ENCODE results near the gene PERM1. TPM values are rescaled to one million over a fixed set of nuclear protein-coding genes. Genes with fewer than 3 reads are reported as not detected.

The PERM1 gene
- polyA plus RNA-seq, 1 donor (not counting 4 experiments of a cell fraction or from before 2014, with no cell fraction given): not detected

DNA sequence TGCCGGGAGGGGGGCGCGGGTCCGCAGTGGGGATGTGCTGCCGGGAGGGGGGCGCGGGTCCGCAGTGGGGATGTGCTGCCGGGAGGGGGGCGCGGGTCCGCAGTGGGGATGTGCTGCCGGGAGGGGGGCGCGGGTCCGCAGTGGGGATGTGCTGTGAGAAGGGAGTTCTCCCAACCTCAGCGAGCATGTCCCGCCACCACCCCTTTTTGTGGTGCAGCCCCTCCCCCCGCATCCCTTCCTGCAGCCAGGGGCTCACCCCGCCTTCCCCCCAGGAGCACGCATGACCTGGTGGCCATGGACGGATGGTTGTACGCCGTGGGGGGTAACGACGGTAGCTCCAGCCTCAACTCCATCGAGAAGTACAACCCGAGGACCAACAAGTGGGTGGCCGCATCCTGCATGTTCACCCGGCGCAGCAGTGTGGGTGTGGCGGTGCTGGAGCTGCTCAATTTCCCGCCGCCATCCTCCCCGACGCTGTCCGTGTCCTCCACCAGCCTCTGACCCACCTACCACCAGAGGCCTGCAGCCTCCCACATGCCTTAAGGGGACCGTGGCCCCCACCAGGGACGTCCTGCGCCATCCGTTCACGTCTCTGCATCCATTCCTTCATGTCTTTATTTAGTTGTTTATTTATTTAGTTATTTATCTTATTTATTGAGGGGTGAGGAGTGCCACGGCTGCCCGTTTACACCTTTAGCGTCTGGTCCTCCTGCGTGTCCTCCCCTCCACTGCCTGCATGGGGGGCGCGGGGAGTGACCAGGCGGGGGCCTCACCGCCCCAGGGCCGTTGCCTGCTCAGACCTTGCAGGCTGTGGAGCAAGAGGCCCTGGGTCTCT lies 17.0 kb downstream of the PERM1 start:
- dilution Hi-C loops (cut with MboI; ENCODE audit: extremely low pct_ligation_motif_present, low sequenced_read_pairs): no loop called here
- H3K36me3 ChIP-seq (ENCODE audit: control insufficient read depth in 2 of 2, extremely low read depth in 1 of 2, insufficient read depth in 2 of 2, low read length in 2 of 2): peaks cover 0 to 5% of the 10 kb centered on the region in 2 experiments
- no peak overlapping the region for H3K9ac ChIP-seq (ENCODE audit: control insufficient read depth, extremely low read depth, insufficient read depth, low read length)
- no peaks in the 10 kb centered on the region for H3K9me1 ChIP-seq (ENCODE audit: control insufficient read depth, extremely low read depth, insufficient read depth, low read length)
- DNase-seq (ENCODE audit: low read depth, low spot score) (no peak), FAIRE-seq (no peak)
- no peaks in the 10 kb centered on the region for H3K79me2 ChIP-seq (ENCODE audit: control insufficient read depth, insufficient read depth, low read length)
- no peaks in the 10 kb centered on the region for H3K9me3 ChIP-seq (ENCODE audit: control insufficient read depth, low read depth, low read length)
- TF ChIP-seq, protein P1, sequence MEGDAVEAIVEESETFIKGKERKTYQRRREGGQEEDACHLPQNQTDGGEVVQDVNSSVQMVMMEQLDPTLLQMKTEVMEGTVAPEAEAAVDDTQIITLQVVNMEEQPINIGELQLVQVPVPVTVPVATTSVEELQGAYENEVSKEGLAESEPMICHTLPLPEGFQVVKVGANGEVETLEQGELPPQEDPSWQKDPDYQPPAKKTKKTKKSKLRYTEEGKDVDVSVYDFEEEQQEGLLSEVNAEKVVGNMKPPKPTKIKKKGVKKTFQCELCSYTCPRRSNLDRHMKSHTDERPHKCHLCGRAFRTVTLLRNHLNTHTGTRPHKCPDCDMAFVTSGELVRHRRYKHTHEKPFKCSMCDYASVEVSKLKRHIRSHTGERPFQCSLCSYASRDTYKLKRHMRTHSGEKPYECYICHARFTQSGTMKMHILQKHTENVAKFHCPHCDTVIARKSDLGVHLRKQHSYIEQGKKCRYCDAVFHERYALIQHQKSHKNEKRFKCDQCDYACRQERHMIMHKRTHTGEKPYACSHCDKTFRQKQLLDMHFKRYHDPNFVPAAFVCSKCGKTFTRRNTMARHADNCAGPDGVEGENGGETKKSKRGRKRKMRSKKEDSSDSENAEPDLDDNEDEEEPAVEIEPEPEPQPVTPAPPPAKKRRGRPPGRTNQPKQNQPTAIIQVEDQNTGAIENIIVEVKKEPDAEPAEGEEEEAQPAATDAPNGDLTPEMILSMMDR (optimal IDR thresholded peaks at IDR 0.05 in 1 of 3, IDR thresholded peaks at IDR 0.05 in 1 of 3, conservative IDR thresholded peaks at IDR 0.05 in 1 of 3; ENCODE audit: extremely low read depth in 1 of 3, insufficient read depth in 2 of 3, low read length in 3 of 3): no peak
- TF ChIP-seq EZH2 (IDR thresholded peaks at IDR 0.05; ENCODE audit: low read length): no peak
- no peak overlapping the region for H3K27ac ChIP-seq (ENCODE audit: control insufficient read depth, insufficient read depth, low read length)
- no peaks in the 10 kb centered on the region for H3K27me3 ChIP-seq (ENCODE audit: control insufficient read depth, extremely low read depth, insufficient read depth, low read length)
- no peak overlapping the region for H3K4me2 ChIP-seq (ENCODE audit: control insufficient read depth, extremely low read depth, insufficient read depth, low read depth, low read length)
- H2AFZ ChIP-seq (ENCODE audit: control insufficient read depth, low read length): no peak overlapping the region
- H3K4me1 ChIP-seq (ENCODE audit: control insufficient read depth, extremely low read depth, insufficient read depth, low read length): peaks cover 16% of the 10 kb centered on the region
- H3K4me3 ChIP-seq (ENCODE audit: control insufficient read depth in 2 of 3, extremely low read depth in 1 of 3, insufficient read depth in 2 of 3, low read depth in 1 of 3, low read length in 3 of 3): no peak overlapping the region
- H4K20me1 ChIP-seq (ENCODE audit: control insufficient read depth, extremely low read depth, insufficient read depth, low read length): no peaks in the 10 kb centered on the region

DNA sequence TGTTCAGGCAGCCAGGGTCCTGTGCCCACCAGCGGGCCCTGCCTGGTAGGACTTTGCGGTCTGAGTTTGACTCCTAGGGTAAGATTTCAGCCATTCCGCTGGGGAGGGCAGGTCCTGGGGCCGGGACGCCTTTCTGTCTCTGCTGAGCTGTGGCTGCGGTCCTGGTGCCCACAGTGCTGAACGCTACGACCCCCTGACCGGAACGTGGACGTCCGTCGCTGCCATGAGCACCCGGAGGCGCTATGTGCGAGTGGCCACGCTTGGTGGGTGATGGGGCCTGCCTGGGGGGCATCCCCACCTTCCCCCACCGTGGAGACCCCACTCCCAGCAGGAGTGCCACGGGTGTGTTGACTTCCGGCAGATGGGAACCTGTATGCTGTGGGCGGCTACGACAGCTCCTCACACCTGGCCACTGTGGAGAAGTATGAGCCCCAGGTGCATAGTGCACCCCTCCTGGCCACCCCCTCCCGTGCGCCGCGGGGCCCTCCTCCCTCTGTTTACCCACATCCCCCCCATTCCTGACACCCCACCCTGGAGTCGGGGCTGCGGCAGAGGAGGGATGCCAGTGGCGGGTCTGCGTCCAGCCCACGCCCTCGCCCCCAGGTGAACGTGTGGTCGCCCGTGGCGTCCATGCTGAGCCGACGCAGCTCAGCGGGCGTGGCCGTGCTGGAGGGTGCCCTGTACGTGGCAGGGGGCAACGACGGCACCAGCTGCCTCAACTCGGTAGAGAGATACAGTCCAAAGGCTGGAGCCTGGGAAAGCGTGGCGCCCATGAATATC lies 18.0 kb downstream of the PERM1 start:
- Histone ChIP-seq H3K79me2 (ENCODE audit: control insufficient read depth, insufficient read depth, low read length) (peaks cover 1% of the 10 kb centered on the region), H3K36me3 (ENCODE audit: control insufficient read depth in 2 of 2, extremely low read depth in 1 of 2, insufficient read depth in 2 of 2, low read length in 2 of 2) (peaks cover 0 to 5% of the 10 kb centered on the region in 2 experiments), H4K20me1 (ENCODE audit: control insufficient read depth, extremely low read depth, insufficient read depth, low read length) (no peaks in the 10 kb centered on the region), H3K9me1 (ENCODE audit: control insufficient read depth, extremely low read depth, insufficient read depth, low read length) (no peaks in the 10 kb centered on the region), H3K4me3 (ENCODE audit: control insufficient read depth in 2 of 3, extremely low read depth in 1 of 3, insufficient read depth in 2 of 3, low read depth in 1 of 3, low read length in 3 of 3) (no peak overlapping the region), H3K27ac (ENCODE audit: control insufficient read depth, insufficient read depth, low read length) (no peak overlapping the region), H3K4me2 (ENCODE audit: control insufficient read depth, extremely low read depth, insufficient read depth, low read depth, low read length) (no peak overlapping the region), H3K9ac (ENCODE audit: control insufficient read depth, extremely low read depth, insufficient read depth, low read length) (no peak overlapping the region), H3K27me3 (ENCODE audit: control insufficient read depth, extremely low read depth, insufficient read depth, low read length) (peaks cover 5% of the 10 kb centered on the region), H3K9me3 (ENCODE audit: control insufficient read depth, low read depth, low read length) (no peaks in the 10 kb centered on the region), H3K4me1 (ENCODE audit: control insufficient read depth, extremely low read depth, insufficient read depth, low read length) (peaks cover 16% of the 10 kb centered on the region), H2AFZ (ENCODE audit: control insufficient read depth, low read length) (no peak overlapping the region)
- FAIRE-seq (no peak), DNase-seq (ENCODE audit: low read depth, low spot score) (no peak)
- TF ChIP-seq, protein P1 (optimal IDR thresholded peaks at IDR 0.05 in 1 of 3, IDR thresholded peaks at IDR 0.05 in 1 of 3, conservative IDR thresholded peaks at IDR 0.05 in 1 of 3; ENCODE audit: extremely low read depth in 1 of 3, insufficient read depth in 2 of 3, low read length in 3 of 3): no peak
- TF ChIP-seq EZH2 (IDR thresholded peaks at IDR 0.05; ENCODE audit: low read length): no peak
- dilution Hi-C loops (cut with MboI; ENCODE audit: extremely low pct_ligation_motif_present, low sequenced_read_pairs): no loop called here

All from keratinocyte (primary cell).